SU-DHL-6 (cell line): Measurements from ENCODE around the gene PPP6R3.

ENCODE experiments used
- H2AFZ ChIP-seq: fragments of 200-600 bp; sonication (generic); 2 replicates; pipeline ENCODE4 v1.6.1; 2014; ENCODE audit warnings: low read depth, mild to moderate bottlenecking, moderate library complexity, mixed read lengths, antibody characterized with exemption, low read length; ENCODE audit not compliant: severe bottlenecking
- H3F3A ChIP-seq: fragments of 200-600 bp; shearing (Covaris generic); 2 replicates; pipeline ENCODE4 v1.6.0; 2016; ENCODE audit warnings: antibody characterized with exemption, mild to moderate bottlenecking; ENCODE audit not compliant: insufficient read depth
- H3K27ac ChIP-seq: fragments of 200-600 bp; sonication (generic); 2 replicates; pipeline ENCODE4 v1.5.1; 2016; ENCODE audit warnings: low read depth, mild to moderate bottlenecking, low read length, moderate library complexity, mixed read lengths
- H3K27me3 ChIP-seq: fragments of 200-600 bp; sonication (generic), shearing (Covaris generic); 2 replicates; pipeline ENCODE4 v1.6.0; 2014; ENCODE audit warnings: mild to moderate bottlenecking, low read length
- H3K36me3 ChIP-seq: fragments of 200-600 bp; sonication (generic); 2 replicates; pipeline ENCODE4 v1.6.1; 2014; ENCODE audit warnings: mild to moderate bottlenecking, low read length, mixed read lengths
- H3K4me2 ChIP-seq: fragments of 300-600, 200-600 bp; shearing (Covaris generic), sonication (generic); 2 replicates; pipeline ENCODE4 v1.6.0; 2014; ENCODE audit warnings: low read length, low read depth, mild to moderate bottlenecking; ENCODE audit not compliant: poor library complexity, severe bottlenecking
- H3K4me3 ChIP-seq: fragments of 200-600 bp; sonication (generic); 2 replicates; pipeline ENCODE4 v1.5.1; 2014; ENCODE audit warnings: antibody characterized with exemption, low read length, mild to moderate bottlenecking, mixed read lengths; ENCODE audit not compliant: insufficient read depth, poor library complexity, severe bottlenecking
- H3K79me2 ChIP-seq: fragments of 200-600 bp; sonication (generic); 2 replicates; pipeline ENCODE4 v1.6.1; 2014; ENCODE audit warnings: mild to moderate bottlenecking, low read length, moderate library complexity; ENCODE audit not compliant: insufficient read depth
- H3K9ac ChIP-seq: fragments of 200-600 bp; sonication (generic); 2 replicates; pipeline ENCODE4 v1.7.0; 2014; ENCODE audit warnings: mild to moderate bottlenecking, low read length
- H3K9me2 ChIP-seq: fragments of 200-600 bp; sonication (generic); replicated peaks from 2 replicates; pipeline ENCODE4 v1.6.1; 2014; ENCODE audit warnings: low read length; ENCODE audit not compliant: insufficient read depth
- H3K9me3 ChIP-seq: fragments of 200-600 bp; sonication (generic); 2 replicates; pipeline ENCODE4 v1.6.1; 2014; ENCODE audit warnings: low read length, mixed read lengths; ENCODE audit not compliant: insufficient read depth
- H4K20me1 ChIP-seq: fragments of 200-600 bp; sonication (generic); 2 replicates; pipeline ENCODE4 v1.6.1; 2014; ENCODE audit warnings: low read depth, mild to moderate bottlenecking, antibody characterized with exemption, low read length, moderate library complexity, mixed read lengths
- EZH2phosphoT487 ChIP-seq: fragments of 200-600 bp; sonication (generic), shearing (Covaris generic); conservative IDR thresholded peaks from 2 replicates; pipeline ENCODE4 v1.6.1; 2018; ENCODE audit warnings: mild to moderate bottlenecking, antibody characterized with exemption, low read length, moderate library complexity, mixed read lengths
- TF ChIP-seq, protein P1 (sequence below): fragments of 200-600 bp; sonication (generic); IDR thresholded peaks from one replicate; pipeline ENCODE4 v1.5.1; 2017; ENCODE audit warnings: antibody characterized with exemption, mild to moderate bottlenecking, low read length, moderate library complexity; ENCODE audit not compliant: insufficient read depth, poor library complexity, severe bottlenecking

PPP6R3 gene

DNA sequence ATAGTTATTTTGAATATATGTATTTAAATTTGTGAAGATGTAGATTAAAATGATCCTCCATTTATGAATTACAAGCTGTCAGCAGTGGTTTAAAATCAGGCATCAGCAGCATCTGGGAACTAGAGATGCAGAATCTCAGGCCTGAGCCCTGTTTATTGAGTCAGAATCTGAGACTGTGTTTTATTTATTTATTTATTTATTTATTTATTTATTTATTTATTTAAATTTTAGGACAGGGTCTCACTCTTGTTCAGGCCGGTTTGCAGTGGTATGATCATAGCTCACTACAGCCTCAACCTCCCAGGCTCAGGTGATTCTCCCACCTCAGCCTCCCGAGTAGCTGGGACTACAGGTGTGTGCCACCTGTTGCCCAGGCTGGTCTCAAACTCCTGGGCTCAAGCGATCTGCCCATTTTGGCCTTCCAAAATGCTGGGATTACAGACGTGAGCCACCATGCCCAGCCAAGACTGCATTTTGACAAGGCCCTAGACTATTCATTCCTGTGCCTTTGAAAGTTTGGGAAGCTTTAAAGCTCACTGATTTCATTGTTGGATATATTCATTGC, 70.7 kb downstream of the PPP6R3 start:
- peaks cover 95% of the 10 kb centered on the region for H3K79me2 ChIP-seq
- no peak overlapping the region for H3K27ac ChIP-seq
- H3K27me3 ChIP-seq = no peaks in the 10 kb centered on the region
- H3K4me3 ChIP-seq = no peak overlapping the region
- no peak overlapping the region for H2AFZ ChIP-seq
- H3F3A ChIP-seq = no peaks in the 10 kb centered on the region
- no peak for TF ChIP-seq EZH2phosphoT487
- TF ChIP-seq, protein P1, sequence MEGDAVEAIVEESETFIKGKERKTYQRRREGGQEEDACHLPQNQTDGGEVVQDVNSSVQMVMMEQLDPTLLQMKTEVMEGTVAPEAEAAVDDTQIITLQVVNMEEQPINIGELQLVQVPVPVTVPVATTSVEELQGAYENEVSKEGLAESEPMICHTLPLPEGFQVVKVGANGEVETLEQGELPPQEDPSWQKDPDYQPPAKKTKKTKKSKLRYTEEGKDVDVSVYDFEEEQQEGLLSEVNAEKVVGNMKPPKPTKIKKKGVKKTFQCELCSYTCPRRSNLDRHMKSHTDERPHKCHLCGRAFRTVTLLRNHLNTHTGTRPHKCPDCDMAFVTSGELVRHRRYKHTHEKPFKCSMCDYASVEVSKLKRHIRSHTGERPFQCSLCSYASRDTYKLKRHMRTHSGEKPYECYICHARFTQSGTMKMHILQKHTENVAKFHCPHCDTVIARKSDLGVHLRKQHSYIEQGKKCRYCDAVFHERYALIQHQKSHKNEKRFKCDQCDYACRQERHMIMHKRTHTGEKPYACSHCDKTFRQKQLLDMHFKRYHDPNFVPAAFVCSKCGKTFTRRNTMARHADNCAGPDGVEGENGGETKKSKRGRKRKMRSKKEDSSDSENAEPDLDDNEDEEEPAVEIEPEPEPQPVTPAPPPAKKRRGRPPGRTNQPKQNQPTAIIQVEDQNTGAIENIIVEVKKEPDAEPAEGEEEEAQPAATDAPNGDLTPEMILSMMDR = no peak
- no peaks in the 10 kb centered on the region for H3K9me3 ChIP-seq
- no peak overlapping the region for H3K9ac ChIP-seq
- H3K9me2 ChIP-seq = no peaks in the 10 kb centered on the region
- peaks cover 26% of the 10 kb centered on the region; the same call in 1 of the 2 replicates for H4K20me1 ChIP-seq
- H3K36me3 ChIP-seq = peaks cover 3% of the 10 kb centered on the region
- no peak overlapping the region for H3K4me2 ChIP-seq

DNA sequence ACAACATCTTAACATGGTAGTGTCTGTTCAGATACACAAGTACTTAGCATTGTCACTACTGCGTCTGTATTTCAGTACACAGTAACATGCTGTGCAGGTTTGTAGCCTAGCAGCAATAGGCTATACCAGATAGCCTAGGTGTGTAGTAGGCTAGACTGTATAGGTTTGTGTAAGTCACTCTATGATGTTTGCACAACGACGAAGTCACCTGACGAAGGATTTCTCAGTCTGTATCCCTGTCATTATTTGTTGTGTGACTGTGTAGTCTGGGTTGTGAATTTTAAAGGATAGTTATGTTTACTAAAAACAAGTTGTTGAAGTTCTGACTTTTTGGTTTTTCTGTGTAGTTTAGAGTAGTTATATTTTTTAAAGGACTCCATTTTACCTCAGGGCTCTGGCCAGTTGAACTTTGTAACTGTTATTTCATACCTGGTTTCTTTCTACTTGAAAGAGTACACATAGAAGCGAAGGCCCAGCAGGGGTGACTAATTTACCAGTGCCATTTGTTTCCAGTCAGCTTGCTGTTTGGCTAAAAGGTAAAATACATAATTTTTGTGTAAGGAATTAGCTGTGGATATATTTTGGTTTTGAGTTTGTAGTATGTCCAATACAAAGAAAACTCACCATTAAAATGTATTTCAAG, 72.3 kb downstream of the PPP6R3 start:
- Histone ChIP-seq H4K20me1 (peaks cover 33% of the 10 kb centered on the region; the same call in 1 of the 2 replicates), H3K9ac (no peak overlapping the region), H3K9me3 (no peaks in the 10 kb centered on the region), H3K79me2 (peaks cover 92% of the 10 kb centered on the region), H3K4me3 (no peak overlapping the region), H3K27ac (no peak overlapping the region), H3F3A (peaks cover 4% of the 10 kb centered on the region; the same call in 1 of the 2 replicates), H3K4me2 (no peak overlapping the region), H3K36me3 (peaks cover 13% of the 10 kb centered on the region), H3K27me3 (no peaks in the 10 kb centered on the region), H2AFZ (no peak overlapping the region), H3K9me2 (no peaks in the 10 kb centered on the region)
- no peak for TF ChIP-seq EZH2phosphoT487
- TF ChIP-seq, protein P1 = no peak

DNA sequence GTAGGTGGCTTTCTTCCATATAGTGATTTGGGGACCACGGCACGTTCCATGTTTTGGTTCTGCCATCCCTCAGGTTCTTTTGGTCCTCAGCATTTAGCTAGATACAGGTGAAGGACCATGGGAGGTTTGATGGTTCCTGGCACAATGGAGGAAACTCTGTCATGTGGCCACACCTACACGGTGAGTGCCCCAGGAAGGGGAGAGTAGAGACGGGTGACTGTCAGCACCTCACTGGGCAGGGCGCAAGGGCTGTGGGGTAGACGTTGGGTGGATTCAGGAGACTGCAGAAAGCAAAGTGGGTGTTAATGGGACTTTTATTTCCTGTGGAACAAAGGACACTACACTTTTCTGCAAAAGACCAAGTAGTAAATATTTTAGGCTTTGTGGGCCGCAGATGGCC, 73.4 kb downstream of the PPP6R3 start:
- Histone ChIP-seq H3K9ac (no peak overlapping the region), H3K9me2 (no peaks in the 10 kb centered on the region)

More for the DNA sequence above, 73.4 kb downstream of the PPP6R3 start:
- peaks cover 39% of the 10 kb centered on the region; the same call in 1 of the 2 replicates for H4K20me1 ChIP-seq
- no peak overlapping the region for H3K4me2 ChIP-seq
- H3K9me3 ChIP-seq = no peaks in the 10 kb centered on the region
- no peaks in the 10 kb centered on the region for H3K27me3 ChIP-seq
- no peak overlapping the region for H2AFZ ChIP-seq
- no peak for TF ChIP-seq EZH2phosphoT487
- TF ChIP-seq, protein P1 = no peak
- H3K27ac ChIP-seq = no peak overlapping the region
- peaks cover 17% of the 10 kb centered on the region for H3K36me3 ChIP-seq
- H3K79me2 ChIP-seq = peaks cover 90% of the 10 kb centered on the region
- no peak overlapping the region for H3K4me3 ChIP-seq
- H3F3A ChIP-seq = peaks cover 4% of the 10 kb centered on the region; the same call in 1 of the 2 replicates
